ENCODE measurements around the gene TMEM91.

Gene TMEM91

DNA sequence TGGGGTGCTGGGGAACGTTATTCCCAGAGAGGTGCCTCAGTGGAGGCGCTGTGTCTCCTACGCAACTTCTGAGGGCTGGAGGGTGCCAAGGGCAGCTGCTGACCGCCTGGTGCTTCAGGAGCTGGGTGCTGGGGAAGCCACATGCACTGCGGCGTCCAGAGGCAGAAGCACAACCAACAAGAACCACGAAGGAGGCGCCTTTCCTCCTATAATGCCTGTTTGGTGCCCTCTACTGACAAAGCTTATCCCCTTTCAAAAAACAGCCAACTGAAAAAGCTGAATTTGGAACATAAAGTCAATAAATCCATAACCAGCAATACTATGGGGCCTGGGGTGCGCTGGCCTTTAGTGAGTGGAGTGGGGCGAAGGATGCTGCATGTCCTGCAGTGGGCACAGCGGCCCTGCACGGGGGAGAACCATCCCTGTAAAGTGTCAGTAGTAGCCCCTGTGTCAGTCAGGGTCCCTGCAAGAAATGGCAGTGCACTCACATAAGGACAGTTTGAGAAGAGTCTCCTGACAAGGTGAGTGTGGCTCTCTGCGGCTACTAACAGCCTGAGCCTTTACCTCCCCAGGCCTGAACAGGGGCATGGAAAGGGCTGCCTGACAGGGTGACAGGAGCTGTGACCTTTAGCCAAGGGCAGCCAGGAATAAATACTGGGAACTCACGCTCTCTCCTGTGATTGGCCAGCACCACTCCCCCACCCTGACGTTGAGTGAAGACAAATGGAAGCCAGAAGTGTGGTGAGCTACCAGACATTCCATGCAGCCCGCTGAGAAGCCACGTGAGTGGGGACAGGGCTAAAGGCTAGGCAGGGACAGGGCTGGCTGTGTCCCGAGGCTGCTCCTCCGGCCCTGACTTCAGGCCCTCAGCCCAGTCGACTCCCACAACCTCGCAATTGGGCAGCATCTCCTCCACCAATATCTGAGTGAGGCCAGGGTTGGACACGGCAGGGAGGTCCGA is 55.4 kb downstream of the TMEM91 start:
- no peak for DNase-seq (ENCODE audit: low spot score)

DNA sequence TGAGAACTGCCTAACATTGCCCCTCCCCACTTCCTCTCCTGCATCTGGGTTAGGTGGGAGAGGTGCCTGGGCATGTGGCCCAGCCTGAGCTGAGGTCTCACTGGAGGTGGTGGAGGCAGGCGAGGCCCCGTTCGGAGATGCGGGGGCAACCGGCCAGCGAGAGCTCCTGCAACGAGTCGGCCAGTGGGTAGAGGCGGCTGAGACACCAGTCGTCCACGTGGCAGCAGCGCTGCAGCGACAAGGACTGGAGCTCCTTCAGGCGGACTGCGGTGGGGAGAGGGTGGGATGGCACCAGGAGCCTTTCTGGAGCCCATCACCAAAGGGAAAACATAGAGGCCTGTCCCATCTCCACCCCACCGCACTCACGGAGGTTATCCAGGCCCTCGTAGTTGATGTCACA is 56.8 kb downstream of the TMEM91 start:
- no peak for DNase-seq (ENCODE audit: low spot score)

Data from germinal center (tissue), 1 donor.